Epithelial cell of proximal tubule (primary cell): ENCODE data around the gene EFNA1. TPM values are rescaled to one million over a fixed set of nuclear protein-coding genes. Genes with fewer than 3 reads are reported as not detected.

ENCODE experiments used
- DNase-seq: peaks from one replicate; pipeline ENCODE4 v3.0.0-alpha.2; 2011; ENCODE audit warnings: low read depth
- H3K4me3 ChIP-seq: 2 replicates; pipeline ENCODE4 v1.5.1; 2011; ENCODE audit warnings: low read depth, mild to moderate bottlenecking, low read length
- CTCF ChIP-seq: conservative IDR thresholded peaks from 2 replicates; pipeline ENCODE4 v1.5.1; 2012; ENCODE audit warnings: low read depth, mild to moderate bottlenecking, low read length
- total RNA-seq: library from RNA; depleted of rRNA; stranded (reverse); fragments of >200 nt; gene quantifications from 2 replicates; pipeline ENCODE4 v1.2.3, GENCODE V29; 2015

EFNA1 gene
- total RNA-seq, 1 donor from 2014 or later = 26.3 TPM

GRCh38 chr1:155184351-155184811, 56.7 kb downstream of the EFNA1 start:
- H3K4me3 ChIP-seq = no peak overlapping the region
- TF ChIP-seq CTCF = no peak
- no peak for DNase-seq

Other genes starting within 250 kb of the EFNA1 start
- gene PMVK, start 191.2 kb upstream of the EFNA1 start, total RNA-seq = 11.8 and 13.2 TPM in 2 replicates
- 23.4 and 49.6 TPM in 2 replicates for gene PBXIP1, start 171.8 kb upstream of the EFNA1 start, total RNA-seq
- gene PYGO2, start 166.1 kb upstream of the EFNA1 start, total RNA-seq = 16.0 and 23.7 TPM in 2 replicates
- 131 and 155 TPM in 2 replicates for gene SHC1, start 157.1 kb upstream of the EFNA1 start, total RNA-seq
- gene CKS1B, start 153.2 kb upstream of the EFNA1 start, total RNA-seq = 289 and 358 TPM in 2 replicates
- 41.9 and 67.5 TPM in 2 replicates for gene FLAD1, start 144.5 kb upstream of the EFNA1 start, total RNA-seq
- not detected in 2 replicates for gene LENEP, start 134.3 kb upstream of the EFNA1 start, total RNA-seq
- 20.4 and 20.7 TPM in 2 replicates for gene ZBTB7B, start 125.1 kb upstream of the EFNA1 start, total RNA-seq
- 0.12 TPM in 1 of 2 replicates, not detected in the other for gene DCST2, start 94.1 kb upstream of the EFNA1 start, total RNA-seq
- gene DCST1, start 94.1 kb upstream of the EFNA1 start, total RNA-seq = not detected in 2 replicates
- gene ADAM15, start 76.6 kb upstream of the EFNA1 start, total RNA-seq = 164 and 266 TPM in 2 replicates
- gene EFNA4, start 64.1 kb upstream of the EFNA1 start, total RNA-seq = 10.8 and 24.9 TPM in 2 replicates
- 1.7 and 2.8 TPM in 2 replicates for gene EFNA3, start 49.0 kb upstream of the EFNA1 start, total RNA-seq
- 32.7 and 37.7 TPM in 2 replicates for gene SLC50A1, start 8.0 kb downstream of the EFNA1 start, total RNA-seq
- 28.6 and 77.8 TPM in 2 replicates for gene DPM3, start 12.7 kb downstream of the EFNA1 start, total RNA-seq
- 170 and 193 TPM in 2 replicates for gene KRTCAP2, start 45.4 kb downstream of the EFNA1 start, total RNA-seq
- 3.4 and 9.4 TPM in 2 replicates for gene TRIM46, start 46.0 kb downstream of the EFNA1 start, total RNA-seq
- gene THBS3, start 80.0 kb downstream of the EFNA1 start, total RNA-seq = 4.9 and 13.2 TPM in 2 replicates
- 75.2 and 132 TPM in 2 replicates for gene MTX1, start 80.8 kb downstream of the EFNA1 start, total RNA-seq
- gene ENTREP3, start 127.6 kb downstream of the EFNA1 start, total RNA-seq = 10.8 and 15.9 TPM in 2 replicates
- 61.8 and 89.7 TPM in 2 replicates for gene SCAMP3, start 134.5 kb downstream of the EFNA1 start, total RNA-seq
- 20.7 and 43.7 TPM in 2 replicates for gene CLK2, start 145.6 kb downstream of the EFNA1 start, total RNA-seq
- gene HCN3, start 149.6 kb downstream of the EFNA1 start, total RNA-seq = 0.72 and 8.1 TPM in 2 replicates
- not detected in 2 replicates for gene PKLR, start 173.6 kb downstream of the EFNA1 start, total RNA-seq
- 248 and 580 TPM in 2 replicates for gene FDPS, start 181.0 kb downstream of the EFNA1 start, total RNA-seq
- 53.2 and 64.8 TPM in 2 replicates for gene RUSC1, start 193.0 kb downstream of the EFNA1 start, total RNA-seq